Choroid plexus epithelial cell (primary cell): Measurements from ENCODE around the gene RBL2.

Experiments
- DNase-seq: peaks from one replicate; pipeline ENCODE4 v3.0.0-alpha.2; 2010; ENCODE audit warnings: low read depth
- H3K4me3 ChIP-seq: 2 replicates; pipeline ENCODE4 v1.5.1; 2011; ENCODE audit warnings: low read depth, mild to moderate bottlenecking, control low read depth, low read length, moderate library complexity
- TF ChIP-seq, protein P1 (sequence below): conservative IDR thresholded peaks from 2 replicates; pipeline ENCODE4 v1.5.1; 2011; ENCODE audit warnings: low read depth, mild to moderate bottlenecking, control low read depth, inconsistent platforms, low read length, moderate library complexity

Gene RBL2

DNA sequence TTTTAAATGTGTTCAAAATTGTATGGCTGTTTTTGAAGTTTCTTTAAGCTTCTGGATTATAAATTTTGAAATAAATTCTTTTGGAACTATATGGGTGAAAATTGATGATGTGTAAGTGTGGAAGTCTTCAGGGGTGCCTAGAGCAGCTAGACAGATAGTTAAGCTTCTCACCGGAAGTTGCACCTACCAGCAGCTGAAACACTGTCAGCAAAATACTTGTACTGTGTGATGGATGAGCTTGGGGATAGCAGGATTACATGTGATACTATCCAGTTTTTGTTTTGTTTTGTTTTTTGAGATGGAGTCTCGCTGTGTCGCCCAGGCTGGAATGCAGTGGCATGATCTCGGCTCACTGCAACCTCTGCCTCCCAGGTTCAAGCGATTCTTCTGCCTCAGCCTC, 19.7 kb downstream of the RBL2 start:
- no peak for DNase-seq
- no peak overlapping the region for H3K4me3 ChIP-seq
- TF ChIP-seq, protein P1, sequence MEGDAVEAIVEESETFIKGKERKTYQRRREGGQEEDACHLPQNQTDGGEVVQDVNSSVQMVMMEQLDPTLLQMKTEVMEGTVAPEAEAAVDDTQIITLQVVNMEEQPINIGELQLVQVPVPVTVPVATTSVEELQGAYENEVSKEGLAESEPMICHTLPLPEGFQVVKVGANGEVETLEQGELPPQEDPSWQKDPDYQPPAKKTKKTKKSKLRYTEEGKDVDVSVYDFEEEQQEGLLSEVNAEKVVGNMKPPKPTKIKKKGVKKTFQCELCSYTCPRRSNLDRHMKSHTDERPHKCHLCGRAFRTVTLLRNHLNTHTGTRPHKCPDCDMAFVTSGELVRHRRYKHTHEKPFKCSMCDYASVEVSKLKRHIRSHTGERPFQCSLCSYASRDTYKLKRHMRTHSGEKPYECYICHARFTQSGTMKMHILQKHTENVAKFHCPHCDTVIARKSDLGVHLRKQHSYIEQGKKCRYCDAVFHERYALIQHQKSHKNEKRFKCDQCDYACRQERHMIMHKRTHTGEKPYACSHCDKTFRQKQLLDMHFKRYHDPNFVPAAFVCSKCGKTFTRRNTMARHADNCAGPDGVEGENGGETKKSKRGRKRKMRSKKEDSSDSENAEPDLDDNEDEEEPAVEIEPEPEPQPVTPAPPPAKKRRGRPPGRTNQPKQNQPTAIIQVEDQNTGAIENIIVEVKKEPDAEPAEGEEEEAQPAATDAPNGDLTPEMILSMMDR: no peak

DNA sequence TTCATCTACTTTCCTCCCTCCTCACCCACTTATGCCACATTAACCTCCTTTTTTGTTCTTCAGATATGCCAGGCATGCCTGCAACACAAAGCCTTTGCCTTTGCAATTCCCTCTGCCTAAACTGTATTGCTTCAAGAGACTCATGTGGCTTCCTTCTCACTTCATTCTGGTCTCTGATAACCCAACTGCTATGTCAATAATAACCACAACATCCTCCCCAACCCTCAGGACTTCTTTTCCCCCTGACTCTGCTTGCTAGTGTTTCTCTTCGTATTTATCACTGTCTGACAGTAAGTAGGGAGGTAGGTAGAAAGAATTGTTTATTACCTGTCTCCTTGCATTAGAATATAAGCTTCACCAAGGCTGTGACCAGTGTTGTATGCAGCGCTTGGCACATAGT, 22.4 kb downstream of the RBL2 start:
- no peak for DNase-seq
- TF ChIP-seq, protein P1: no peak
- no peak overlapping the region for H3K4me3 ChIP-seq

DNA sequence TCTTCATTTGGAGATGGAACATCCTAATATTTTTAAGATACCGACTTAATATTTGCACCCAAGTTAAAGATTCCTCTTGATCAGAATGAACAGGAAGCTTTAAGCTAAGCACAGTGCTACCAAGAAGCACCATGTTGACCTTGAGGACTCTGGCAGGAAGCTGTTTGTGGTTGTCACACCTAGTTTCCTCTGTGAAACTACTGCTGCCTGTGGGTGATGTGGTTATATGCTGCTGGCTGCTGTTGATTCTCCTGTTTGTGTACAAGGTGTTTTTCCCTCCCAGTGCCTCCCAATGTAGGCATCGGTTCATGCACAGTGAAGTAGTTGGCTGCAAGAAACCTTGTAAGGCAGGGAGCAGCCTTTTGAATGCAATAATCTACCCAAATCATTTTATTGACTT, 23.4 kb downstream of the RBL2 start:
- TF ChIP-seq, protein P1: no peak
- H3K4me3 ChIP-seq: no peak overlapping the region
- DNase-seq: peak; percentile 12

DNA sequence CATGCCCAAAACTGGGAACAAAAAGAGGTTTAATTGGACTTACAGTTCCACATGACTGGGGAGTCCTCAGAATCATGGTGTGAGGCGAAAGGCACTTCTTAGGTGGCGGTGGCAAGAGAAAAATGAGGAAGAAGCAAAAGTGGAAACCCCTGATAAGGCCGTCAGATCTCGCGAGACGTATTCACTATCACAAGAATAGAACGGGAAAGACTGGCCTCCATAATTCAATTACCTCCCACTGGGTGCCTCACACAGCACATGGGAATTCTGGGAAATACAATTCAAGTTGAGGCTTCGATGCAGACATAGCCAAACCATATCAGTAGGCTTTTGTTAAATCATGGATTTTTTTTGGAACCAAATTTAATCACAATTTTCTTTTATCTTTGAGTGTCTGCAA, 24.4 kb downstream of the RBL2 start:
- no peak overlapping the region for H3K4me3 ChIP-seq
- no peak for DNase-seq
- TF ChIP-seq, protein P1: no peak

DNA sequence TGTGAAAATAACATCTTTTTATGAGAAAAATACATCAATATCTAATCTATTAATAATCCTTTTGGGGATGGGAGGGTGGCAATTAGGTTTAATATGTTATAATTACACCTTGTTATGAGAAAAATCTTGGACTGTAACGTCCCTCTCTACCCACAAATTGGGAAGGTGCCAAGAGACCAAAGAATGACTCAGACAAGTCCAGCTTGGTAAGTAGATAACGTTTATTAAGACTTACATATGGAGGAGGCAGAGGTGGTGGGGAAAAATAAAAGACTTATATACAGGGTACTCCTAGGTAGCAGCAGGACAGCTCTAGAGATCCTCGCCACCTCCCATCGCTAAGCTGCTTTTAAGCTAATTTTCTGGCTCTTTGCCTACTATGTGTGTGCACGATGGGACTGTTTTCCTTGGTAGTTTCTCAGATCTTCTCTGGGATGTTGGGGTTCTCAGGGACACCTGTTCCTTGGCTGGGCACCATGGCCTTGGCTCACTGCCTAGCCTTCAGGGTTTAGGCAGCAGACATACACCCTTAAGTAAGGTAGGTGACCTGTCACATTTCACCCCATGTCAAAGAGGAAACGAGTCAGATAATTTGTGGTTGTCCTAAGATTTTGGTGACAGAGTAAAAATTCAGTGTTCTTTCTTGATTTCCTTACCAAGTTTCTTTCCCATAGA, 31.5 kb downstream of the RBL2 start:
- DNase-seq: peak; percentile 83
- TF ChIP-seq, protein P1: no peak
- no peak overlapping the region for H3K4me3 ChIP-seq

DNA sequence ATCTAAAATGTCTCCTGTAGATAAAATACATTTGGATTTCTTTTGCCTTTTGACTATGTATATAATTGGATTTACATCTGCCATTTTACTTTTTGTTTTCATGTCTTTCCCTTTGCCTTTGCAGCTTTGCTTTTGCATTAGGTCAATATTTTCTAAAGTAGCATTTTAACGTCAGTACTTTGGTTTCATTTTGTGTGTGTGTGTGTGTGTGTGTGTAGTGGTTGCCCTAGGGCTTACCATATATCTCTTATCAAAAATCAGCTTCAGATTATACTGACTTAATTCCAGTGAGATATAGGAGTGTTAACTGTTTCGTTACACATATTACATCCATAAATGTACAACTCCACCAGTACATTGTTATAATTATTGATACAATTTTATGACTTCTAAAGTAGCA, 42.6 kb downstream of the RBL2 start:
- no peak for DNase-seq
- no peak overlapping the region for H3K4me3 ChIP-seq
- TF ChIP-seq, protein P1: no peak

DNA sequence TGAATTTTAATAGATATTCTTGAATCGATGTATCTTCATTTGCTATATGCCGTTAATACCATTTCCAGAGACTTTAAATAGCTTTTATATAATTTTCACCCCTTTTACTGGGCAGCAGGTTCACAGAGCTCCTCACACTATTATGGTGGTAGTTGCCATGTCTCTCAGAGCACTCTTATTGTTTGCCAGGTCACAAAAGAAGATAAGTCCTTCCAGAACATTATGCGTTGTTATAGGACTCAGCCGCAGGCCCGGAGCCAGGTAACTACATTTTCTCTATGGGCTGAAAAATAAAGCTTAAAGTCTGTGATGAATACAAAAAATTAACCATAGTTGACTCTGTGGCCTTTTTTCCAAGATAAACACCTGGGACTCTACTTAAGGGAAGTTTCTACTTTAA, 44.7 kb downstream of the RBL2 start:
- H3K4me3 ChIP-seq: no peak overlapping the region
- no peak for DNase-seq
- TF ChIP-seq, protein P1: no peak
